Memory B cell (primary cell): Measurements from ENCODE around the gene CCN6.

Experiments
- ATAC-seq: fragments of 150-1000 bp; cut with Tn5 transposase; 2 replicates; pipeline ENCODE4 v1.10.0; 2021; ENCODE audit warnings: low read depth, mild to moderate bottlenecking, moderate library complexity
- DNase-seq, 2 donors: peaks; one replicate each; pipeline ENCODE4 v3.0.0; 2022; ENCODE audit warnings: low spot score in 2 of 2
- H3K27ac Mint-ChIP-seq: one replicate; pipeline ENCODE4 v1.8.0; 2022; ENCODE audit warnings: mild to moderate bottlenecking, moderate library complexity, mixed read lengths
- H3K27me3 Mint-ChIP-seq: one replicate; pipeline ENCODE4 v1.8.0; 2022; ENCODE audit warnings: mixed read lengths
- H3K36me3 Mint-ChIP-seq: one replicate; pipeline ENCODE4 v1.8.0; 2022; ENCODE audit warnings: mild to moderate bottlenecking, mixed read lengths
- H3K4me1 Mint-ChIP-seq: one replicate; pipeline ENCODE4 v1.8.0; 2022; ENCODE audit warnings: mixed read lengths
- H3K4me3 Mint-ChIP-seq: one replicate; pipeline ENCODE4 v1.8.0; 2022; ENCODE audit warnings: mild to moderate bottlenecking, moderate library complexity, mixed read lengths
- H3K9me3 Mint-ChIP-seq: one replicate; pipeline ENCODE4 v1.8.0; 2022; ENCODE audit warnings: mixed read lengths

The CCN6 gene

DNA sequence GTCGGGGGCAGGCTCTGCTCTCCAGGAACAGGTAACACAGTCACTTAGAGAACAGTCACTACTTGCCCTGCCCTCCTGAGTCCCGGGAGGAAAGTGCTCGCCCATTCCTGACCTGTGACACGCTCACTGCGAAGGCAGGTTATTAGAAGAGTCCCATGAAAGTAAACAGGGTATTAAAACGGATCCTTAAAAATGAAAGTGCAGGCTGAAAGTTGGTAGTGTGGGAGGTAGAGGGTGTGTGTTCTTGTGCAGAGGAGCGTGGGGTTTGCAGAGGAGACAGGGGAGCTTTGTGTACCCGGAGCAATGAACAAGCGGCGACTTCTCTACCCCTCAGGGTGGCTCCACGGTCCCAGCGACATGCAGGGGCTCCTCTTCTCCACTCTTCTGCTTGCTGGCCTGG, at the start of gene CCN6:
CCN6 (plus strand) TSS at position 104 of the 400 bp plus-strand sequence; CDS start at position 358, 254 bp downstream.
- Mint-ChIP-seq H3K4me1 (no peaks in the 10 kb centered on the region), H3K36me3 (no peaks in the 10 kb centered on the region), H3K4me3 (no peak within 1 kb of the TSS), H3K27ac (no peak within 1 kb of the TSS), H3K27me3 (peaks cover 11% of the 10 kb centered on the region), H3K9me3 (no peaks in the 10 kb centered on the region)
- ATAC-seq (no peak), DNase-seq (no peak)

DNA sequence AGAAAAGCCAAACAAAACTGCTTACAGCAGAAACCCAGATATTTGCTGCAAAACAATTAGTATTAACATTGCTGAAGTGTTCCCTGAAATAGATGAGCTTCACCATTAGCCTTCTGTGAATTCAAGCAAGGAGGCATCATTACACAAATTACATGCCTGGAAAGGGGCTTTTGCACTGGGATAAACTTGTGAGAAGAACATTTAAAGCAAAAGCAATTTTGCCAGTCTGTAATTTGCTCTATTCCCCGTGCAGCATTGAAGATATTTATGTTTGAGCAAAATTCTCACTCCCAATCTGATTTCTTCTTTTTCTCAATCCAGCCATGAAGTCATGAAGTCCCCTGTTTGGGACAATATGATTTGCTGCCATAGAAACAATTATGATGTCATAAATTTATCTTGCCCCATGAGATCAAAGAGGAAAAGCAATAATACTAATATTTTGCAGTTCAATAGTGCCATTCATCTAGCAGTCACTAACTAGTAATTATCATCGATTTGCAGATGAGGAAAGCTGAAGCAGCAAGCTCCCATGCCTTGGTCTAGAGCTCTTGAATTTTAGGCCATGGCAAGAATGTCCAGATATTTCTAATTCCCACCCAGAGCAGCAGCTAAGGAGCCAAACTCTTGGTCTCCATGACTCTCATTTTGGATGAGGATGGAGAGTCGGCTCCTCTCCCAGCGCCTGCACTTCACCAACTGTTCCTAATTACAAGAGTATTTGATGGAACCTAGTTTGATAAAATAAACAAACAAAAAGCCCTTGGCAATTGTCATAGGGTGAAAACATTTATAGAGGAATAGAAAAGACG, 49.5 kb upstream of the CCN6 start:
- Mint-ChIP-seq H3K36me3 (no peaks in the 10 kb centered on the region), H3K9me3 (no peaks in the 10 kb centered on the region), H3K4me3 (no peak overlapping the region), H3K4me1 (no peaks in the 10 kb centered on the region), H3K27ac (no peak overlapping the region), H3K27me3 (no peaks in the 10 kb centered on the region)
- DNase-seq, result no peak
- no peak for ATAC-seq

DNA sequence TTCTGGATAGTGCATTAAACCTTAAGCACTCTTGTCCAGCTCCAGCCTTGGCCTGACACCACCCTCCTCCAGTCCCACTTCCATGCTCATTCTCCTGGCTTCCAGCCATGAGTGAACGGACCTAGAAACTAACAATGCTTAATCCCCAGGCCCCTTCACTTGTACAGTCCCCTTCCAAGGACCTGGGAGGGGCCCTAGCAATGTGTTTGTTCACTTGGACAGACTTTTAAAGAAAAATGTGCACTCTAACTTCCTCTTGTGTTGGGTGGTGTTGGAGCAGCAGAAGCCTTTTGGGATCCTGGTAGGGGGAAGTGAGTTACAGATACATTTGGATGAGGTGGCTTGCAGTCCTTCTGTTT, 48.9 kb upstream of the CCN6 start:
- no peak overlapping the region for H3K4me3 Mint-ChIP-seq
- no peak for DNase-seq
- no peaks in the 10 kb centered on the region for H3K27me3 Mint-ChIP-seq
- H3K9me3 Mint-ChIP-seq, result no peaks in the 10 kb centered on the region
- H3K36me3 Mint-ChIP-seq, result no peaks in the 10 kb centered on the region
- no peaks in the 10 kb centered on the region for H3K4me1 Mint-ChIP-seq
- no peak overlapping the region for H3K27ac Mint-ChIP-seq
- ATAC-seq, result no peak

DNA sequence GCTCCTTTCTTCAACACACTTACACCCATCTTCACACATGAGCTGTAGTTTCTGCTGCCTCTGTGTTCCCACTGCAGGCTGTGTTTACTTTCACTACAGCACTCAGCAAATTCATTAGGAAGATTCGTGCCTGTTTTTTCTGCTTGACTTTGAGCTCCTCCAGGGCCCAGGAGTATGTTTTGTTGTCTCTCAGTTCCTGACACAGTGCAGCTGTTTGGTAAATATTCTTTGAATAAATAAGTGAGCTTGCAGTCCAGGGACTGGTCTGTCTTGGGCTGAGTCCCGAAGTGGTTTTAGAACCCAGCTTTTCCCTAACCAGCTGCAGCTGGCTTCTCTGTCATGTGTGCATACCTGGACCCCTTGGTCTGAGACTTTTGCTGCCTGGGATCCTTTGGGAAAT, 46.6 kb upstream of the CCN6 start:
- no peak overlapping the region for H3K4me3 Mint-ChIP-seq
- H3K27me3 Mint-ChIP-seq, result peaks cover 3% of the 10 kb centered on the region
- no peaks in the 10 kb centered on the region for H3K4me1 Mint-ChIP-seq
- no peak for ATAC-seq
- no peaks in the 10 kb centered on the region for H3K36me3 Mint-ChIP-seq
- no peaks in the 10 kb centered on the region for H3K9me3 Mint-ChIP-seq
- H3K27ac Mint-ChIP-seq, result no peak overlapping the region
- no peak for DNase-seq

DNA sequence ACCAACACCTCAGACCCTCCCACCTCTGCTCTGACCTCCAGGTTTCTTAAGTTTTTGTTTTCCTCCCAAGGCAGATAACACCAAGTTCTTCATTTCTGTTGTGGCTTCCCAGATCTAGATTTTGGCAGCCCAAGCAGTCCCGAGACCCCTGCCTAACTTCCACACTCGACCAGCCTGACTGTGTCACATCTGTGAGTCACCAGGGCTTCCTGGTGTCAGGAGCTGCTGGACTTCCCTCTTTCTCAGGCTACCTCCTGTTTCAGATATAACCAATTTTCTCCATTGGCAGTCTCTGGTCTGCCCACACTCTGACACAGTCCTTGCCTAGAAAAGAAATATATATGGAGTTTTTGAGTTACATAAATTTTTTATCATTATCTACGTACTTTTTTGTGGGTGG, 46.1 kb upstream of the CCN6 start:
- Mint-ChIP-seq H3K27me3 (peaks cover 3% of the 10 kb centered on the region), H3K27ac (no peak overlapping the region), H3K4me3 (no peak overlapping the region), H3K36me3 (no peaks in the 10 kb centered on the region), H3K9me3 (no peaks in the 10 kb centered on the region), H3K4me1 (no peaks in the 10 kb centered on the region)
- DNase-seq (no peak), ATAC-seq (no peak)

DNA sequence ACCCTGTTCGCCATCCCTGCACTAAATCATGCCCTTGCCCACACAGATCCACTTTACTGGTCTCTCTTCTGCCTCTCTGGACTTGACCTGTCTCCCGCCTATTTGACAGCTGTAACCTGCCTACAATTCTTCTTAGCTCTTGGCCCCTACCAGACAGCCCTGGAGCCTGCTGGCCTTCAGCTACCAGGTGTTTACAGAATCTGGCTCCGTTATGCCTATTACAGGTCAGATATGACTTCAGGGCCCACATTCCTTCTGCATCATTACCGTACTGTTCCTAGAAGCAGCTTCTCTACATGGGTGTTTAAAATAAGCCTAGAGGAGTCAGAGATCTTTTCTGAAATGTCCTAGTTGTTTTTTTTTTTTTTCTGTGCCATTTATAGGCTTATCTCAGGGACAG, 45.4 kb upstream of the CCN6 start:
- ATAC-seq (no peak), DNase-seq (no peak)
- Mint-ChIP-seq H3K27ac (no peak overlapping the region), H3K36me3 (no peaks in the 10 kb centered on the region), H3K27me3 (peaks cover 3% of the 10 kb centered on the region), H3K4me1 (no peaks in the 10 kb centered on the region), H3K4me3 (no peak overlapping the region), H3K9me3 (no peaks in the 10 kb centered on the region)

DNA sequence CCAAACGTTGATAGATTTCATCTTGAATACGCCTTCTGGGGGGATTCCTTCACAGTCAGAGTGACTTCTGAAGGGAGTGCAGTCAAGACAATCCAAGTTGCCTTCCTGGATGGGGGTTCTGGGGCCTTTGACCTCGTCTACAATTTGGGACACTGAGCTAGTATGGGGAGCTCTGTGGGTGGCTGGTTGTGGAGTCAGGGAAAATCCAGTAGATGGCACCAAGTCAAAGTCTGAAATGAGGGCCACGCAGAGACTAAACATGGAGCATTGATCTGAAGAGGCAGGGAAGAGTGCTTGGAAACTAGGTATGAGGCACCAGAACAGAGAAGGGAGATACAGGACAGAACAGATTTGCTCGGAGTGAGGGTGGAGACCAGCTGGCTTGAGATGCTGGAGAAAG, 43.6 kb upstream of the CCN6 start:
- no peak overlapping the region for H3K27ac Mint-ChIP-seq

DNA sequence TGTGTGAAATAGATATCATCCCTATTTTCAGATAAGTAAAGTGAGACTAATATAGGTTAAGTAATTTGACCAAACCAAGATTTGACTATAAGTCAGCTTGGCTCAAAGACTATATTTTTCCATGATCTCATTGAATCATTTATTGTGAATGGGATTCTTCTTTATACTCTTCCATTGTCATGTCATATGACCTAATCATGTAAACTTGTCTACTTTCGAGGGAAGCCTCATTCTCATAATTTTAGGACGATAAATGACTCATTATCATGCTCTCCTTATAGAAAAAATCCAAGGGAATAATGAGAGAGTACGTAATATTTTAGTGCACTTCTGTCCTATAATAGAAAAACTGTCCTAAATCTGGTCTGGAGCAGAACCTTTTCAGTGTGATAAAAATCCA, 40.9 kb upstream of the CCN6 start:
- H3K36me3 Mint-ChIP-seq, result no peaks in the 10 kb centered on the region
- no peaks in the 10 kb centered on the region for H3K9me3 Mint-ChIP-seq
- ATAC-seq (no peak), DNase-seq (no peak)
- peaks cover 3% of the 10 kb centered on the region for H3K4me1 Mint-ChIP-seq
- H3K27me3 Mint-ChIP-seq, result peaks cover 3% of the 10 kb centered on the region
- no peak overlapping the region for H3K4me3 Mint-ChIP-seq
- no peak overlapping the region for H3K27ac Mint-ChIP-seq

More for the DNA sequence above, 43.6 kb upstream of the CCN6 start:
- no peaks in the 10 kb centered on the region for H3K4me1 Mint-ChIP-seq
- peaks cover 3% of the 10 kb centered on the region for H3K27me3 Mint-ChIP-seq
- H3K36me3 Mint-ChIP-seq, result no peaks in the 10 kb centered on the region
- ATAC-seq (no peak), DNase-seq (no peak)
- H3K9me3 Mint-ChIP-seq, result no peaks in the 10 kb centered on the region
- H3K4me3 Mint-ChIP-seq, result no peak overlapping the region

DNA sequence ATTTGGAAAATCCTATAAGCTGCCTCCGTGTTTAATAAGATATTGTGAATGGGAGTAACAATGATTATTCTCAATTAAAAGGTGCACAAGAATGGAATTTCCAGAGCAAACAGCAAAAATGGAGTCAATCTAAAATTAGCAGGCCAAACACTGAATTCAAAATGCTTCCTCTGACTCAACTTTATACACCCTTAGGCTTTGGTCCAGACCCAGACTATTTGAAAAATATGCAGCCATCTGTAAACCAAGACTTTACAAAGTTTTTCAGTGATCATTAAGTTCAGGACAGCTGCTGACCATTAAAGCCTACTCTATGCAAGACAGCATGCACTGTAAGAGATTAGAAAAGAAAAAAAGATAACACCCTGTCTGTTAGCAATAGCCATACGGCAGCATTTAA, 39.4 kb upstream of the CCN6 start:
- DNase-seq, result no peak
- no peak overlapping the region for H3K27ac Mint-ChIP-seq
- H3K9me3 Mint-ChIP-seq, result no peaks in the 10 kb centered on the region
- peaks cover 3% of the 10 kb centered on the region for H3K4me1 Mint-ChIP-seq
- no peaks in the 10 kb centered on the region for H3K36me3 Mint-ChIP-seq
- H3K27me3 Mint-ChIP-seq, result peaks cover 5% of the 10 kb centered on the region
- no peak for ATAC-seq
- H3K4me3 Mint-ChIP-seq, result no peak overlapping the region

DNA sequence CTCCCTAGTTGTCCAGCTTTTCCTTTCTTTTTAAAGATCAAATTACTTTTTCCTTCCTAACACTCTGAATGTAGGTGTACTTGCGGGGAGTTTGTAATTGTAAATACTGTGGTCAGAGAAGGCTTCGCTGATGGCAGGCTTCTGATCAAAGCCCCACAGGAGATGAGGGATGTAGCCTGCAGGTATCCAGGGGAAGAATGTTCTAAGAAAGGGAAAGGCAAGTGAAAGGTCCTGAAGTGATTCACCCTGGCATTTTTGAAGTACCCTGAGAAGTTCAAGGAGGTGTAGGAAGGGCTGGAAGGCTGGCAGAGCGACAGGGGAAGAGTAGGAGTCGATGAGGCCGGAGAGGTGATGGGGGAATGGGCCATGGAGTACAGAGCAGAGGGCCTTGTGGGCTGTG, 38.2 kb upstream of the CCN6 start:
- Mint-ChIP-seq H3K27ac (no peak overlapping the region), H3K27me3 (peaks cover 2% of the 10 kb centered on the region), H3K36me3 (no peaks in the 10 kb centered on the region), H3K4me3 (no peak overlapping the region), H3K4me1 (peaks cover 3% of the 10 kb centered on the region), H3K9me3 (no peaks in the 10 kb centered on the region)
- no peak for DNase-seq
- ATAC-seq, result no peak

DNA sequence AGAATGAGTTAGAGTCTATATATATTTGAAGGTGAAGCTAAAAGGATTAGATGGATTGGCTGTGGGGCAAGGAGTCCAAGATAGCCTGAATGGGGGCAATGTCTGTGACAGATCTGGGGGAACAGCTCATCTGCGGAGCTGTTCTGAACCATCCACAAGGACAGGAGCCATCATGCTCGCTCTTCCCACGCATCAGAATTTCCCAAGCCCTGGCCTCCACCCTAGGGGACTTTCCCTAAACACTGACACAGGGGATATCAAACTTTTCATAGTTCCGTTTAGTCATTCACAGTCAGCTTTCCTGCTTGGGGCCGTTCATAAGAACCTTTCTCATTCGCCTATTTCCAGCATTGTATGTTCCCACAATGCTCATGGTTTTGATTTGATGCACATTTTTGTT, 37.6 kb upstream of the CCN6 start:
- peaks cover 2% of the 10 kb centered on the region for H3K27me3 Mint-ChIP-seq
- no peak for DNase-seq
- no peak overlapping the region for H3K27ac Mint-ChIP-seq
- no peak overlapping the region for H3K4me3 Mint-ChIP-seq
- H3K9me3 Mint-ChIP-seq, result no peaks in the 10 kb centered on the region
- no peaks in the 10 kb centered on the region for H3K36me3 Mint-ChIP-seq
- peaks cover 3% of the 10 kb centered on the region for H3K4me1 Mint-ChIP-seq
- no peak for ATAC-seq

DNA sequence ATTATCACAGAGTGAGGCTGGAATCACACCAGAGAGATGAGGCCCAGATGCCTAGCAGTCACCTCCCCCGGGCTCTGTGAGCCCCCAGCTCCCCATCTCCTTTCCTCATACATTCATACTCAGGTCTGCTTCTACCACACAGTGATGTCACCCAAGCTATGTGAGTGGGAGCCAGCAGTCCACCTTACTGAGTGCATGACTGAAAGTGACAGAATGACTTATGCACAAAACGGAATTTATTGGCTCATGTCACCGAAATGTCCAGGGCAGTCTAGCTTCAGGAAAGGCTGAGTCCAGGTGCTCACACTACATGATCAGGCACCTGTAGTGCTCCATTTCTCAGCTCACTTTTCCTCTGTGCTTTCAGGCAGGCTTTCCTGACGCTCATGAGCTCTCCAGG, 36.7 kb upstream of the CCN6 start:
- no peak overlapping the region for H3K4me3 Mint-ChIP-seq
- no peaks in the 10 kb centered on the region for H3K9me3 Mint-ChIP-seq
- no peak overlapping the region for H3K27ac Mint-ChIP-seq
- H3K4me1 Mint-ChIP-seq, result peaks cover 3% of the 10 kb centered on the region
- peaks cover 2% of the 10 kb centered on the region for H3K27me3 Mint-ChIP-seq
- ATAC-seq (no peak), DNase-seq (no peak)
- H3K36me3 Mint-ChIP-seq, result no peaks in the 10 kb centered on the region

DNA sequence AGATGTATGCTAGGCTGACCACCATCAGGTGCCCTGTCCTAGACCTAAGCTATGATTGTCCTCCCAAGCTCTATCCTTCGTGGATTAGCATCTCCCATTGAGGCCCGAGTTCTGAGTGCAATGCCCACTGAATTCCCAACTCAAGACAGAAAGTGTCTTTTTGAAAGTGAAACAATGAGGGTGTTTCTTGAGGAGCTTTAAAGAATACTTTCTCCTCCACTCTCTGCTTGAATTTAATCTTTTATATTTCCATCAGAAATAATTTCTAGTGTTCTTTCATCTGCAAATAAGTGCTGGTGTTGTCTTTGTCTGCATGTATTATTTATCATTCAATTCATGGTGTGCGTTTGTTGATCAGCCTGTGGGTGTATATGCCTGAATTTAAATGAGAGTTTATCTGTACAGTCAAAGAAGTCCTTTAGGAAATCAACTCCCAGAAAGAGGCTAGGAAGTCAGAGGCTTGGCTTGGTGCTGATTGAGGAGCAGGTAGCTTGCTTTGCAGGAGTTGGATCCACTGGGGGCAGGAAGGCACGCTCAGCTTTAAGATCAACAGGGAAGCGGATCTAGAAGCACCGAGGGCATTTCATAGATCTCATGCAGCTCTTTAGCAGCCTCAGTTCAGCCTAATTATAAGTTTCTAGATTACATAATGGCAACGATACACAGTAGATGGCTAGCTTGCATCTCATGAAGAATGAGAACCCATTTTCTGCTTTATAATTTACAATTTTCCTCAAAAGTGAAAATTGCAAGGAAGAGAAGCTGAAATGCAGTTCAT, 36.0 kb upstream of the CCN6 start:
- Mint-ChIP-seq H3K9me3 (no peaks in the 10 kb centered on the region), H3K36me3 (no peaks in the 10 kb centered on the region), H3K27ac (no peak overlapping the region), H3K4me3 (no peak overlapping the region), H3K4me1 (peaks cover 3% of the 10 kb centered on the region), H3K27me3 (peaks cover 2% of the 10 kb centered on the region)
- DNase-seq, result no peak
- ATAC-seq, result no peak

DNA sequence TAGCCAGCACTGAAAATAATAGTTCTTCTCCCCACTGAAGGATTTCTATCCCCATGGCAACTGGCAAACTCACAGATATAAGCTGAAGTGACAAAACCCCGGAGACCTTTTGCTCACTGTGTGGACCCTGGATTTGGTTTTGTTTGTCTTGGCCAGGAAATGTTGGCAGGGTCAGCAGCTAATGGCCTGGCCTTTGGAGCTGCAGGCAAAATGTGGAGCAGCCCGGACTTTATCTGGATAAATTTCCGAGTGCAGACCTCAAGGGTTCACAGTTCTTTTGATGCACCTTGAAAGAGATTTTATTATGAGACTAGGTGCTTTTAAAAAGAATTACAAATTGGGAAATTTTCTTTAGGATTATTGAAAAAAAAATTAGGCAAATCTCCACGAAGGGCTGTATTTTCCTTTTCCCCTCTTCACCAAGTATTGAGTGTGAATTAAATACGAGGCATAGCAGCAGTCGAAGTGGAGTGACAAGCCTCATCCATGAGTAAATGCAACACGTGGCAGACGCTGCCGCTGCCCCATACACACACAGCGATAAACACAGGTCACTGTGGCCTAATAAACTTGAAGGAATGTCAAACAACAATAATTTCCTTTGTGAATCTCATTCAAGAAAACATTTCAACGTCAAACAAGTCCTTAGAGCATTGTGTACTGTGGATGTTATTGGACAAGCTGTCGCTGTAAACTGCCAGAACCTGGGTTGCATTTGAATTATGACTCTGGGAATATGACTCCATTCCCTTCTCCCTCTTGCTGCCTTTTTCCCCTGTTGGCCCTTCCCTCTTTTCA, 35.1 kb upstream of the CCN6 start:
- Mint-ChIP-seq H3K36me3 (peaks cover 3% of the 10 kb centered on the region), H3K4me3 (no peak overlapping the region), H3K4me1 (peaks cover 3% of the 10 kb centered on the region), H3K27me3 (peaks cover 2% of the 10 kb centered on the region), H3K27ac (no peak overlapping the region), H3K9me3 (peaks cover 3% of the 10 kb centered on the region)
- ATAC-seq (no peak), DNase-seq (no peak)
